SU-DHL-6 (cell line): Measurements from ENCODE around the gene SRRM3.

ENCODE experiments used
- EZH2phosphoT487 ChIP-seq: fragments of 200-600 bp; sonication (generic), shearing (Covaris generic); conservative IDR thresholded peaks from 2 replicates; pipeline ENCODE4 v1.6.1; 2018; ENCODE audit warnings: mild to moderate bottlenecking, antibody characterized with exemption, low read length, moderate library complexity, mixed read lengths
- TF ChIP-seq, protein P1 (sequence below): fragments of 200-600 bp; sonication (generic); IDR thresholded peaks from one replicate; pipeline ENCODE4 v1.5.1; 2017; ENCODE audit warnings: antibody characterized with exemption, mild to moderate bottlenecking, low read length, moderate library complexity; ENCODE audit not compliant: insufficient read depth, poor library complexity, severe bottlenecking

- TF ChIP-seq, protein P1, sequence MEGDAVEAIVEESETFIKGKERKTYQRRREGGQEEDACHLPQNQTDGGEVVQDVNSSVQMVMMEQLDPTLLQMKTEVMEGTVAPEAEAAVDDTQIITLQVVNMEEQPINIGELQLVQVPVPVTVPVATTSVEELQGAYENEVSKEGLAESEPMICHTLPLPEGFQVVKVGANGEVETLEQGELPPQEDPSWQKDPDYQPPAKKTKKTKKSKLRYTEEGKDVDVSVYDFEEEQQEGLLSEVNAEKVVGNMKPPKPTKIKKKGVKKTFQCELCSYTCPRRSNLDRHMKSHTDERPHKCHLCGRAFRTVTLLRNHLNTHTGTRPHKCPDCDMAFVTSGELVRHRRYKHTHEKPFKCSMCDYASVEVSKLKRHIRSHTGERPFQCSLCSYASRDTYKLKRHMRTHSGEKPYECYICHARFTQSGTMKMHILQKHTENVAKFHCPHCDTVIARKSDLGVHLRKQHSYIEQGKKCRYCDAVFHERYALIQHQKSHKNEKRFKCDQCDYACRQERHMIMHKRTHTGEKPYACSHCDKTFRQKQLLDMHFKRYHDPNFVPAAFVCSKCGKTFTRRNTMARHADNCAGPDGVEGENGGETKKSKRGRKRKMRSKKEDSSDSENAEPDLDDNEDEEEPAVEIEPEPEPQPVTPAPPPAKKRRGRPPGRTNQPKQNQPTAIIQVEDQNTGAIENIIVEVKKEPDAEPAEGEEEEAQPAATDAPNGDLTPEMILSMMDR: no peak
- no peak for TF ChIP-seq EZH2phosphoT487
These were observed 18.7 kb downstream of the SRRM3 start for GRCh38 chr7:76220185-76221057.
